ENCODE measurements around the gene COL18A1.

The COL18A1 gene

DNA sequence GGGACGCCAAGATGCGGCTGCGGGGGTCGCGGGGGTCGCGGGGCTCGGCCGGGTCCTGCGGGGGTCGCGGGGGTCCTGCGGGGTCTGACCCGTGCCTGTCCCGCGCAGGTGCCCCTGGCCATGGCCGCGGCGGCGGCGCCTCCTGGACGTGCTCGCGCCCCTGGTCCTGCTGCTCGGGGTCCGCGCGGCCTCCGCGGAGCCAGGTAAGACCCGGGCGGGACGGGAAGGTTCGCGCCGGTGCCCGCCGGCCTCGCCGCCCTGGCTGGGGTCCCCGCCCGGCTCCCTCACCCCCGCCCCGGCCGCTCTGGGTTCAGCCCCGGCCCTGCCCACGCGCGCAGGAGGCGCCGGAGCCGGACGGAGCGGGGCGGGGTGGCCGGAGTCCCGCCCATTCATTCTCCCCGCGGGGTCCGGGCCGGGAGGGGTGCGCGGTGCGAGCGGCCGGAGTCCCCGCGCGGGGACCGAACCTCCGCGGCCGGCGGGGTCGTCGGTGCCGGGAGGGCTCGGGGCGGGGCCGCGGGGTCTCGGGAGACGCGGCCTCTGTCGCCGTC is 380 bp downstream of the COL18A1 start:
- H3K27ac ChIP-seq: peak overlapping the region; percentile 79
- no peaks in the 10 kb centered on the region for H3K27me3 ChIP-seq (replicated peaks)
- in situ Hi-C loops (cut with HindIII; ENCODE audit: low pct_ligation_motif_present, low sequenced_read_pairs): no loop called here
- peaks cover 3% of the 10 kb centered on the region for H3K36me3 ChIP-seq (replicated peaks)
- H3K4me3 ChIP-seq (ENCODE audit: low read depth, low read length): peak overlapping the region; percentile 64
- DNase-seq: no peak
- TF ChIP-seq, protein P1, sequence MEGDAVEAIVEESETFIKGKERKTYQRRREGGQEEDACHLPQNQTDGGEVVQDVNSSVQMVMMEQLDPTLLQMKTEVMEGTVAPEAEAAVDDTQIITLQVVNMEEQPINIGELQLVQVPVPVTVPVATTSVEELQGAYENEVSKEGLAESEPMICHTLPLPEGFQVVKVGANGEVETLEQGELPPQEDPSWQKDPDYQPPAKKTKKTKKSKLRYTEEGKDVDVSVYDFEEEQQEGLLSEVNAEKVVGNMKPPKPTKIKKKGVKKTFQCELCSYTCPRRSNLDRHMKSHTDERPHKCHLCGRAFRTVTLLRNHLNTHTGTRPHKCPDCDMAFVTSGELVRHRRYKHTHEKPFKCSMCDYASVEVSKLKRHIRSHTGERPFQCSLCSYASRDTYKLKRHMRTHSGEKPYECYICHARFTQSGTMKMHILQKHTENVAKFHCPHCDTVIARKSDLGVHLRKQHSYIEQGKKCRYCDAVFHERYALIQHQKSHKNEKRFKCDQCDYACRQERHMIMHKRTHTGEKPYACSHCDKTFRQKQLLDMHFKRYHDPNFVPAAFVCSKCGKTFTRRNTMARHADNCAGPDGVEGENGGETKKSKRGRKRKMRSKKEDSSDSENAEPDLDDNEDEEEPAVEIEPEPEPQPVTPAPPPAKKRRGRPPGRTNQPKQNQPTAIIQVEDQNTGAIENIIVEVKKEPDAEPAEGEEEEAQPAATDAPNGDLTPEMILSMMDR (IDR thresholded peaks at IDR 0.05; ENCODE audit: low read depth, low read length, missing control alignments): no peak

DNA sequence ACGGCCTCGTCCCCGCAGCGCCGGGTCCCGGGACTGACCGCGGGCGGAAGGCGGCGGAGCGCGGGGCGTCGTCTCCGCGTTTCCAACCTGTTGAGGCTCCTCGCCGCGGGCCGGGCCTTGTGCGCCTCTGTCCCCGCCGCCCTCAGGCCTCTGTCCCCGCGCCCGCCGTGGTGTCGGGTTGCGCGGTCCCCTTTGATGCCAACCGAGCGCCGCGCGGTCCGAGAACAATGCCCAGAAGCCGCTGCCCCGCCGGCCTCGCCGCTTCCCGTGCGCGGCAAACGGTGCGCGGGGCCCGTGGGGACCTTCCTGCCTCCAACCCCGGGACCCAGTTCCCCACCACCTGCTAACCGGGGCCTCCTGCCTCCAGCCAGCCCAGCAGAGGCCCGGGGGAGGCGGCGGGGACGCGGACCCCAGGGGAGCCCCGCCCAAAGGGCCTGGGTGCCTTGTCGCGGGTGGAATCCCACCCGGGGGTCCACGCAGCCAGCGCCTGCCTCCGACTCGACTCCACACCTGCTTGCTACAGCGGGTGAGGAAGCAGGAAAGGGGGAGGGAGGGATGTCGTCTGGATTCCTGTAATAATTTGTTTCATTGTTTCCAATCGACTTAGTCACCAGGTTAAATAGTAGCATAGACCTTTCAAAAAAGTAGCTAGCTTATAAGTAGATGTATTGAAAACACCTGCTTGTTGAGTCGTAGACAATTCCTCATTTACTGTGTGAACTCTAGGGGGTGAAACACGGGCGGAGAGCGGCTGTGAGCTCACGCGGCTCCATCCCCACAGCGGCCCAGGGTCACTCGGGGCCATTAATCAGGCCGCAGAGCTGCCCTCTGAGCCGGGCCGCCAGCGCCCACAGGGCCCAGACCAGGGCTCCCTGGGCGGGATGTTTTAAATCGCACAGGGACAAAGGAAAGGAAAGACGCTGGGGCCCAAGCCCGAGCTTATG is 1.1 kb downstream of the COL18A1 start:
- Histone ChIP-seq H3K27me3 (replicated peaks) (no peaks in the 10 kb centered on the region), H3K4me3 (ENCODE audit: low read depth, low read length) (peak overlapping the region; percentile 64), H3K36me3 (replicated peaks) (peaks cover 3% of the 10 kb centered on the region), H3K27ac (peak overlapping the region; percentile 79)
- DNase-seq: no peak
- in situ Hi-C loops (cut with HindIII; ENCODE audit: low pct_ligation_motif_present, low sequenced_read_pairs): no loop called here
- TF ChIP-seq, protein P1 (IDR thresholded peaks at IDR 0.05; ENCODE audit: low read depth, low read length, missing control alignments): no peak

DNA sequence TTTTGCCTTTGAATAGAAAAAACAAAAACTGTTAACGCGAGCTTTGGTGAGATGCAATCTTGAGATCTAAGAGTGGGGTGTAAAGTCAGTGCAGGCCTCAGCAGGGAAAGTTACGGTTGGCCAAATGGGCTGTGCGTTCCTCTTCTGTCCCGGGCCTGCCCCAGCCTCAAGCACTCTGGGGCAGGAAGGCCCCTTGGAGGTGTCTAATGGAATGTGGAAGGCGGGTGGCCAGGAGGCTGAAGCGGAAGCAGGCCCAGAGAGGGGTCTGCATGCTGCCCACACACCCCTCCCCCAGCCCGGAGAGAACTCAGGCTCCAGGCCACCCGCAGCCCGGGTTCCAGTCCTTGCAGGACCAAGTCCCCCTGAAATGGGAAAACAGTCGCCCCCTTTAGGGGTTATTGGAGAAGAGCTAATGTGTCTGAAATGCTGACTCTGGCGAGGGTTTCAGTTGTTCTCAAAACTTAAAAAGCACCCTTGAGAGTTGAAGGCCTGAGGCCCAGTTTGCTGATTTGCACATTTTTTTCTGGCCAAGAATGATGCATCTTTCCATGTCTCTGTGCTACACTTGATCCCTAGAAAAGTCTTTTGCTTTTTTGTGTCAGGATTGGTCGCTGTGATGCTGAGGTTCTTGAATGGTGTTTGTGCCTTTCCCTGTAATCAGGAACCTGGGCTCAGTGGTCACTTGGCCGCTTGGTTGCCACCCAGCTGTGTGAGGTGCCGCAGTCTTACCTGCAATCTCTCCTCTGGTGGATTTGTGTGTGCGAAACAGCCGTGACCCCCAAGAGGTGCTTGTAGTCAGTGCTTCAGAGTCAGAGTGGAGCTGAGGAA is 2.0 kb downstream of the COL18A1 start:
- TF ChIP-seq, protein P1 (IDR thresholded peaks at IDR 0.05; ENCODE audit: low read depth, low read length, missing control alignments): peak; percentile 41
- Histone ChIP-seq H3K27me3 (replicated peaks) (no peaks in the 10 kb centered on the region), H3K27ac (peak overlapping the region; percentile 79), H3K36me3 (replicated peaks) (peaks cover 3% of the 10 kb centered on the region), H3K4me3 (ENCODE audit: low read depth, low read length) (peak overlapping the region; percentile 64)
- in situ Hi-C loops (cut with HindIII; ENCODE audit: low pct_ligation_motif_present, low sequenced_read_pairs): no loop called here
- DNase-seq: no peak

DNA sequence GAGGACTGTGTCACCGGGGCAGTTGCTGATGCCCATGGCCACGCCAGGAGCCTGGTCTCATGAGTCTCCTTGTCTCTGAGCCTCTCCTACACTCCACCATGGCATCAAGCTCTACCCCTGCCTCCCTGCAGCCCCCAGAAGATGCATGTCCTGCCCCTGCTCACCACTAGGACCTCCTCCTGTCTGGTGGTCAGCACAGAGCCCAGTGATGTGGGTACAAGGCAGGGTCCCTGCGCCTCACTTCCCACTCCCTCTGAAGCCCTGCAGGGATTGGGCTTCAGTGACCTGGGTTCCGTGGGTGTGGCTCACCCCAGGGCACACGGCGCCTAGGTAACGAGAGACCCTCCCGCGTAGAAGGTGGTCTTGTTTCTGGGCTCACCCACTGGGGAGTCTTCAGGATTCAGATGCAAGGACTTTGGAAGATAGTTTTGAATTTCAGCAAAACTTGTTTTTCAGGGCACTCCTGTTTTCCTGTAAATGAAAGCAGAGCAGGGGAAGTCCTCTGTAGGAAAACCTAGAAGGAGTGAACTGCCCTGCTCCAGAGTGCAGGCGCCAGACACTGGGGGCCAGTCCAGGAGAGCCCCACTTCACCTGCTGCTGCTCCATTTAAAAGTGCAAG is 2.8 kb downstream of the COL18A1 start:
- no peaks in the 10 kb centered on the region for H3K27me3 ChIP-seq (replicated peaks)
- peak overlapping the region; percentile 22 for H3K4me3 ChIP-seq (ENCODE audit: low read depth, low read length)
- TF ChIP-seq, protein P1 (IDR thresholded peaks at IDR 0.05; ENCODE audit: low read depth, low read length, missing control alignments): peak; percentile 57
- no peak for DNase-seq
- H3K36me3 ChIP-seq (replicated peaks): peaks cover 3% of the 10 kb centered on the region
- in situ Hi-C loops (cut with HindIII; ENCODE audit: low pct_ligation_motif_present, low sequenced_read_pairs): no loop called here
- H3K27ac ChIP-seq: no peak overlapping the region

GRCh38 chr21:45408271-45408791 is 3.4 kb downstream of the COL18A1 start:
- no peak overlapping the region for H3K4me3 ChIP-seq (ENCODE audit: low read depth, low read length)
- H3K27ac ChIP-seq: no peak overlapping the region
- peaks cover 3% of the 10 kb centered on the region for H3K36me3 ChIP-seq (replicated peaks)
- TF ChIP-seq, protein P1 (IDR thresholded peaks at IDR 0.05; ENCODE audit: low read depth, low read length, missing control alignments): no peak
- H3K27me3 ChIP-seq (replicated peaks): no peaks in the 10 kb centered on the region
- in situ Hi-C loops (cut with HindIII; ENCODE audit: low pct_ligation_motif_present, low sequenced_read_pairs): no loop called here
- no peak for DNase-seq
